ENCODE results near the gene B4GALNT3. TPM values are rescaled to one million over a fixed set of nuclear protein-coding genes. Genes with fewer than 3 reads are reported as not detected.
A peak's percentile ranks its signal among the peaks of the same experiment; 100 is the strongest.

The B4GALNT3 gene
- total RNA-seq, 1 experiment from 2014 or later = 2.3 TPM

GRCh38 chr12:575129-575502, 115.4 kb downstream of the B4GALNT3 start:
- in situ Hi-C loops (cut with HindIII; ENCODE audit: low pct_unique_long_range_greater_than_20kb, low sequenced_read_pairs) (no loop called here), intact Hi-C loops (cut with micrococcal nuclease; ENCODE audit: unreplicated experiment) (loop anchor here (10.0 kb wide), 1 partner anchor 60 kb away; no protein-coding TSS in a partner anchor)

GRCh38 chr12:575948-576614, 116.3 kb downstream of the B4GALNT3 start:
- H3K27ac ChIP-seq (ENCODE audit: low read length) = peak overlapping the region; percentile 85
- no peaks in the 10 kb centered on the region for H3K9me3 ChIP-seq (ENCODE audit: control insufficient read depth, insufficient read depth, low read depth, low read length)
- ChIA-PET POLR2A (no interaction called here), CTCF (interaction anchor here (0.6 to 1.2 kb wide), 3 partner anchors 72 to 373 kb away, joined by 3 to 4 read pairs (median 3); no protein-coding TSS in a partner anchor)
- peak; percentile 52 for ATAC-seq
- intact Hi-C loops (cut with micrococcal nuclease; ENCODE audit: unreplicated experiment) (loop anchor here (10.0 kb wide), 1 partner anchor 59 kb away; no protein-coding TSS in a partner anchor), in situ Hi-C loops (cut with HindIII; ENCODE audit: low pct_unique_long_range_greater_than_20kb, low sequenced_read_pairs) (no loop called here)
- BruUV-seq (replicated peaks) = no TSS peak
- TF ChIP-seq POLR2AphosphoS5 (IDR thresholded peaks at IDR 0.05; ENCODE audit: low read depth, low read length) (peak; percentile 37; the same call in 1 of the 2 replicates), TCF7L2 (IDR thresholded peaks at IDR 0.05; ENCODE audit: low read depth, low read length) (no peak), CTCF (IDR thresholded peaks at IDR 0.05) (peak; percentile 95)
- peak; percentile 24 for DNase-seq (ENCODE audit: low read depth, low spot score)
- no peaks in the 10 kb centered on the region for H3K36me3 ChIP-seq (ENCODE audit: control insufficient read depth, insufficient read depth, low read length)
- no peaks in the 10 kb centered on the region for H3K27me3 ChIP-seq (ENCODE audit: control insufficient read depth, insufficient read depth, low read length)
- H3K4me1 ChIP-seq (ENCODE audit: control insufficient read depth, insufficient read depth, low read length) = peaks cover 56% of the 10 kb centered on the region
- no peak overlapping the region for H3K4me3 ChIP-seq (ENCODE audit: low read depth in 2 of 2, low read length in 2 of 2)

More at GRCh38 chr12:575129-575502, 115.4 kb downstream of the B4GALNT3 start:
- no TSS peak for BruUV-seq (replicated peaks)
- TF ChIP-seq REST (IDR thresholded peaks at IDR 0.05; ENCODE audit: insufficient read depth in 1 of 2, low read depth in 2 of 2, low read length in 1 of 2) = no peak
- TF ChIP-seq SIN3A (IDR thresholded peaks at IDR 0.05; ENCODE audit: borderline replicate concordance, insufficient read depth, low read depth, low read length) = no peak
- TF ChIP-seq TCF7L2 (IDR thresholded peaks at IDR 0.05; ENCODE audit: low read depth, low read length) = no peak
- no peak for TF ChIP-seq CTCF (IDR thresholded peaks at IDR 0.05)
- no peak for TF ChIP-seq POLR2AphosphoS5 (IDR thresholded peaks at IDR 0.05; ENCODE audit: low read depth, low read length)
- Histone ChIP-seq H3K4me3 (ENCODE audit: low read depth in 2 of 2, low read length in 2 of 2) (no peak overlapping the region), H3K9me3 (ENCODE audit: control insufficient read depth, insufficient read depth, low read depth, low read length) (no peaks in the 10 kb centered on the region), H3K36me3 (ENCODE audit: control insufficient read depth, insufficient read depth, low read length) (no peaks in the 10 kb centered on the region), H3K4me1 (ENCODE audit: control insufficient read depth, insufficient read depth, low read length) (peaks cover 56% of the 10 kb centered on the region), H3K27me3 (ENCODE audit: control insufficient read depth, insufficient read depth, low read length) (no peaks in the 10 kb centered on the region), H3K27ac (ENCODE audit: low read length) (peak overlapping the region; percentile 85)
- ChIA-PET CTCF (interaction anchor here (1.2 kb wide), 1 partner anchor 73 kb away, joined by 3 read pairs; no protein-coding TSS in a partner anchor), POLR2A (interaction anchor here (0.7 kb wide), 1 partner anchor 180 kb away, joined by 3 read pairs; no protein-coding TSS in a partner anchor)
- no peak for ATAC-seq
- no peak for DNase-seq (ENCODE audit: low read depth, low spot score)
